Esophagus squamous epithelium (tissue), 5 donors: Measurements from ENCODE around the gene GPX8. TPM values are rescaled to one million over a fixed set of nuclear protein-coding genes. Genes with fewer than 3 reads are reported as not detected.
A peak's percentile ranks its signal among the peaks of the same experiment; 100 is the strongest.

ENCODE experiments used
- DNase-seq: peaks from one replicate; lab custom pipeline; 2025; lab: John Stamatoyannopoulos, UW
- H3K27ac ChIP-seq, 4 donors: fragments of 200-600 bp; sonication (generic); one replicate each; pipeline ENCODE4 v1.5.1; 2016 to 2019; ENCODE audit warnings: mild to moderate bottlenecking in 1 of 4
- H3K27me3 ChIP-seq, 4 donors: fragments of 200-600 bp; sonication (generic); 1 replicate in 3 of 4; 2 replicates in 1 of 4; pipeline versions ENCODE4 v1.5.1 to v1.6.0; 2017 to 2021; ENCODE audit warnings: antibody characterized with exemption in 1 of 4
- H3K36me3 ChIP-seq, 3 donors: fragments of 200-600 bp; sonication (generic); one replicate each; pipeline ENCODE4 v1.5.1; 2016 to 2019
- H3K4me1 ChIP-seq, 3 donors: fragments of 200-600 bp; sonication (generic); one replicate each; pipeline ENCODE4 v1.5.1; 2017 to 2019
- H3K4me3 ChIP-seq, 4 donors: fragments of 200-600 bp; sonication (generic); 1 replicate in 3 of 4; 2 replicates in 1 of 4; pipeline ENCODE4 v1.5.1; 2016 to 2019; ENCODE audit warnings: mild to moderate bottlenecking in 2 of 4, moderate library complexity in 1 of 4
- H3K9me3 ChIP-seq, 3 donors: fragments of 200-600 bp; sonication (generic); one replicate each; pipeline ENCODE4 v1.5.1; 2016 to 2019
- POLR2A ChIP-seq, 4 donors: fragments of 450-650 bp; IDR thresholded peaks; one replicate each; pipeline ENCODE4 v1.6.1; 2017; ENCODE audit warnings: antibody characterized with exemption in 4 of 4, mild to moderate bottlenecking in 4 of 4, moderate library complexity in 3 of 4
- WGBS, 2 donors: methylation state at CpG; one replicate each; pipeline ENCODE4 v1.1.5; 2018; 5-methylcytosine and 5-hydroxymethylcytosine counted together
- intact Hi-C: fragments of 100-400 bp; cut with DNase I; formaldehyde crosslinking; loops from one replicate; pipeline ENCODE4 v1.15.0; 2022
- total RNA-seq, 4 donors: library from RNA; depleted of rRNA; stranded (reverse); fragments of >200 nt; gene quantifications; one replicate each; pipeline ENCODE4 v1.1.0, GENCODE V29; 2016
- TF ChIP-seq, protein P1 (sequence below), 6 experiments: fragments of 450-650 bp in 4 of 6; fragments of 200-600 bp in 2 of 6; sonication (generic) in 2 of 6; IDR thresholded peaks; one replicate each; pipeline ENCODE4 v1.5.1; 2016 to 2019; ENCODE audit warnings: antibody characterized with exemption in 6 of 6, mild to moderate bottlenecking in 4 of 6, moderate library complexity in 4 of 6
- donor health status: DM: yes; HTN: yes; CAD: no.

The GPX8 gene
- total RNA-seq, 4 donors from 2014 or later = 0.45 to 8.7 (median 7.3) TPM

DNA sequence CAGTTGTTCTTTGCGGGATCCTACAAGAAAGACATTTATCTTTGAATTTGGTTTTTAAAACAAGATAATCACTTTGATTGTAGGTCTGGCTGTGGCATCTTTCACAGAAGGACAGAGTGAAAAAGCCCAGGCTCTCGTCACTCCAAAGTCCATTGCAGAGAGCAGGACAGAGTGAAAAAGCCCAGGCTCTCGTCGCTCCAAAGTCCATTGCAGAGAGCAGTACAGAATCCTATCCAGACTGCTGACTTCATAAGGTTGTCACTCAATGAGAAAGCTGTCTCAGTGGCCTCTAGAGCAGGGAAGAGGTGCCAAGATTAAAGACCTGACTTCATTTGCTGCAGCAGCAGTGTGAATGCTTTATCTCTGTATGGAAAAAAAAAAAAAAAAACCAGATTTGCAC is 16.3 kb upstream of the GPX8 start:
- Histone ChIP-seq H3K4me1 (peaks cover 0 to 6% (median 0%) of the 10 kb centered on the region in 3 donors), H3K4me3 (no peak overlapping the region), H3K27ac (no peak overlapping the region), H3K36me3 (no peaks in the 10 kb centered on the region), H3K27me3 (peaks cover 0 to 49% (median 2%) of the 10 kb centered on the region in 4 donors), H3K9me3 (no peaks in the 10 kb centered on the region)
- 59 to 62% methylated on average over 4 of the region's 4 CpGs for WGBS, 2 donors
- intact Hi-C loops = loop anchor here (10.0 kb wide), 1 partner anchor 629 kb away; the partner anchor contains the start of gene SNX18
- no peak for TF ChIP-seq POLR2A (IDR thresholded peaks at IDR 0.05)
- TF ChIP-seq, protein P1, sequence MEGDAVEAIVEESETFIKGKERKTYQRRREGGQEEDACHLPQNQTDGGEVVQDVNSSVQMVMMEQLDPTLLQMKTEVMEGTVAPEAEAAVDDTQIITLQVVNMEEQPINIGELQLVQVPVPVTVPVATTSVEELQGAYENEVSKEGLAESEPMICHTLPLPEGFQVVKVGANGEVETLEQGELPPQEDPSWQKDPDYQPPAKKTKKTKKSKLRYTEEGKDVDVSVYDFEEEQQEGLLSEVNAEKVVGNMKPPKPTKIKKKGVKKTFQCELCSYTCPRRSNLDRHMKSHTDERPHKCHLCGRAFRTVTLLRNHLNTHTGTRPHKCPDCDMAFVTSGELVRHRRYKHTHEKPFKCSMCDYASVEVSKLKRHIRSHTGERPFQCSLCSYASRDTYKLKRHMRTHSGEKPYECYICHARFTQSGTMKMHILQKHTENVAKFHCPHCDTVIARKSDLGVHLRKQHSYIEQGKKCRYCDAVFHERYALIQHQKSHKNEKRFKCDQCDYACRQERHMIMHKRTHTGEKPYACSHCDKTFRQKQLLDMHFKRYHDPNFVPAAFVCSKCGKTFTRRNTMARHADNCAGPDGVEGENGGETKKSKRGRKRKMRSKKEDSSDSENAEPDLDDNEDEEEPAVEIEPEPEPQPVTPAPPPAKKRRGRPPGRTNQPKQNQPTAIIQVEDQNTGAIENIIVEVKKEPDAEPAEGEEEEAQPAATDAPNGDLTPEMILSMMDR (IDR thresholded peaks at IDR 0.05) = no peak
- no peak for DNase-seq

DNA sequence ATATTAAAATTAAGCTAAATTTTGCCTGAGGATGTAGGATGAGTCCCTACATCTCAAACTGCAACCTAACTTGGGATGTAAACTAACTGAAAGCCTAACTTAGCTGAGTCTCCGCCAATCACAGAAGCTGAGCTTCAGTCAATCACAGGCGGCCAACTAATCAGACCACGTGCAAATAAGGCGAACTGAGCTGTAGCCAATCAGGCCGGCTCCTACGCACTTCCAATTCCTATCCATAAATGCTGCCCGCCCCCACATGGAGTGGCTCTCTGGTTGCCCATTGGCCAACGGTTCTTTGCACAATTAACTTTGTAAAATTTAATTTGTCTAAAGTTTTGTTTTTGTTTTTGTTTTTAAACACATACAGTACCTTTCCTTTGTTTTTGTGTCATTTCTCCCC is 13.9 kb upstream of the GPX8 start:
- Histone ChIP-seq H3K9me3 (no peaks in the 10 kb centered on the region), H3K36me3 (no peaks in the 10 kb centered on the region), H3K27me3 (peaks cover 0 to 56% (median 2%) of the 10 kb centered on the region in 4 donors), H3K27ac (no peak overlapping the region), H3K4me3 (no peak overlapping the region), H3K4me1 (peaks cover 0 to 18% (median 0%) of the 10 kb centered on the region in 3 donors)
- no peak for TF ChIP-seq POLR2A (IDR thresholded peaks at IDR 0.05)
- TF ChIP-seq, protein P1 (IDR thresholded peaks at IDR 0.05) = no peak
- 79 to 80% methylated on average over 8 of the region's 8 CpGs for WGBS, 2 donors
- no peak for DNase-seq
- intact Hi-C loops = loop anchor here (10.0 kb wide), 1 partner anchor 631 kb away; the partner anchor contains the start of gene SNX18

DNA sequence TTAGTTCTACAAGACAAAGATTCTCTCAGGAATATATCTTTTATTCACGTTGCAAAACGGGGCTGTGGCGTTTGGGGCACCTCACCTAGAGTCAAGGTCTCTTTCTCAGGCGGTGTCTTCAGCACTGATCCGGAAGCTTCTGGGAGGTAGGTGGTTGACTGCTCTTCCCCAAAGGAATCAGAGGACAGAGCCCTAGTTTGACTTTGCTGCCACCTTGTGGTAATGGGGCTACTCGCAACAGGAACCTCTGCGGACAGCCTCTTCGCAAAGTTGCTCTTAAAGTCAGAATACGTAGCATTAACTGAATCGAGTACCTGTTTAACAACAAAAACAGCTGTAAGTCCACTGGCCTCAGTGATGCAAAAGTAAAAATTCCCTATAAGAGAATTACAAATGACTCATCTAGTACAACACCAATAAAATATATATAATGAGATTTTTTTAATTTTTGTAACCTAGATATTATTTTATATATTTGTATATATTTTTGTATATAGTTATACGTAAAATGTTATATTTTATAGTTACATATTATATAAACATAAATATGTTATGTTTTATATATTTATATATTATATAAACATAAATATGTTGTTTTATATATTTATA is 13.3 kb upstream of the GPX8 start:
- Histone ChIP-seq H3K27me3 (peaks cover 0 to 57% (median 2%) of the 10 kb centered on the region in 4 donors), H3K4me1 (peaks cover 0 to 19% (median 2%) of the 10 kb centered on the region in 3 donors), H3K27ac (no peak overlapping the region), H3K36me3 (no peaks in the 10 kb centered on the region), H3K4me3 (no peak overlapping the region), H3K9me3 (no peaks in the 10 kb centered on the region)
- TF ChIP-seq POLR2A (IDR thresholded peaks at IDR 0.05) = no peak
- TF ChIP-seq, protein P1 (IDR thresholded peaks at IDR 0.05) = peak; percentile 78 to 92 (median 87)
- intact Hi-C loops = loop anchor here (10.0 kb wide), 1 partner anchor 632 kb away; the partner anchor contains the start of gene SNX18
- no peak for DNase-seq
- WGBS, 2 donors = 6 to 12% methylated on average over 6 to 11 of the region's 11 CpGs

DNA sequence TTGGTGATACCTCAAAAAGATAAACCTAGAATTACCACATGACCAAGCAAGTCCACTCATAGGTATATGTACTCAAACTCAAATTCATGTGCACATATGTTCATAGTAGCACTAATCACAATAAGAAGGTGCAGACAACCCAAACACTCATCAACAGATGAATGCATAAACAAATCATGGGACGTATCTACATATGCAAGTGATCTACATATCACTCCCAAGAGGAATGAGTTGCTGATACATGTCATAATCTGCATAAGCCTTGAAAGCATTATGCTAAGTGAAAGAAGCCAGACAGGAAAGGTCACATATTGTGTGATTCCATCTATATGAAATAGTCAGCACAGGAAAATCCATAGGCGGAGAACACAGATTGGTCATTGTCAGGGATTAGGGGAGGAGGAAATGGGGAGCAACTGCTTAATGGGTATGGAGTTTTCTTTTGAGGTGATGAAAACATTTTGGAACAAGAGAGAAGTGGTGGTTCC is 10.6 kb upstream of the GPX8 start:
- Histone ChIP-seq H3K9me3 (no peaks in the 10 kb centered on the region), H3K27ac (no peak overlapping the region), H3K36me3 (no peaks in the 10 kb centered on the region), H3K4me3 (no peak overlapping the region), H3K27me3 (peaks cover 0 to 55% (median 2%) of the 10 kb centered on the region in 4 donors), H3K4me1 (peaks cover 0 to 36% (median 8%) of the 10 kb centered on the region in 3 donors)
- 41 to 54% methylated on average over 2 of the region's 2 CpGs for WGBS, 2 donors
- intact Hi-C loops = loop anchor here (10.0 kb wide), 1 partner anchor 635 kb away; the partner anchor contains the start of gene SNX18
- TF ChIP-seq POLR2A (IDR thresholded peaks at IDR 0.05) = no peak
- TF ChIP-seq, protein P1 (IDR thresholded peaks at IDR 0.05) = no peak
- no peak for DNase-seq
